EL (cell line): Measurements from ENCODE around the gene KRTAP1-4.
A peak's percentile ranks its signal among the peaks of the same experiment; 100 is the strongest.
"Not testable (repeated sequence)": the region's sequence is repeated elsewhere in the genome, so short reads cannot be mapped to it uniquely, and the experiment has no call there.

Source experiments
- DNase-seq: peaks from one replicate; pipeline ENCODE4 v3.0.0-alpha.2; 2016

Gene KRTAP1-4

GRCh38 chr17:41029633-41030245 is at the start of gene KRTAP1-4:
TSS of gene KRTAP1-4 (minus strand) at chr17:41030195. CDS start at chr17:41030078, 117 bp downstream.
- DNase-seq, result no peak

- no peak for DNase-seq
Measured at GRCh38 chr17:41076788-41077187, 46.8 kb upstream of the KRTAP1-4 start.

GRCh38 chr17:41073676-41074075 is 43.7 kb upstream of the KRTAP1-4 start:
- no peak for DNase-seq

GRCh38 chr17:41071606-41072360 is 41.8 kb upstream of the KRTAP1-4 start:
- no peak for DNase-seq

- no peak for DNase-seq
Measured at GRCh38 chr17:41069031-41069430, 39.0 kb upstream of the KRTAP1-4 start.

- peak; percentile 71 for DNase-seq
Measured at GRCh38 chr17:41067281-41067680, 37.3 kb upstream of the KRTAP1-4 start.

GRCh38 chr17:41065829-41066624 is 36.0 kb upstream of the KRTAP1-4 start, which contains the start of gene KRTAP2-4:
TSS of gene KRTAP2-4 (minus strand) at chr17:41065879. CDS start at chr17:41065845, 34 bp downstream.
- DNase-seq, result peak; percentile 96

- not testable (repeated sequence) for DNase-seq
Measured at GRCh38 chr17:41065016-41065689, 35.2 kb upstream of the KRTAP1-4 start.

GRCh38 chr17:41064301-41064700 is 34.3 kb upstream of the KRTAP1-4 start:
- no peak for DNase-seq

- DNase-seq, result no peak
Measured at GRCh38 chr17:41063449-41063848, 33.5 kb upstream of the KRTAP1-4 start.

GRCh38 chr17:41061964-41062363 is 32.0 kb upstream of the KRTAP1-4 start:
- DNase-seq, result peak; percentile 97

GRCh38 chr17:41060052-41060604 is 30.1 kb upstream of the KRTAP1-4 start, which contains the start of gene KRTAP2-3:
TSS of gene KRTAP2-3 (minus strand) at chr17:41060114. CDS start at chr17:41060050, 64 bp downstream.
- peak; percentile 98 for DNase-seq

GRCh38 chr17:41059276-41060051 is 29.5 kb upstream of the KRTAP1-4 start:
- peak; percentile 96 for DNase-seq

- DNase-seq, result peak; percentile 45
Measured at GRCh38 chr17:41058741-41059140, 28.7 kb upstream of the KRTAP1-4 start.

GRCh38 chr17:41057547-41057946 is 27.6 kb upstream of the KRTAP1-4 start:
- no peak for DNase-seq

- not testable (repeated sequence) for DNase-seq
Measured at GRCh38 chr17:41055130-41055529, 25.1 kb upstream of the KRTAP1-4 start, which contains the start of gene KRTAP2-2. TSS of gene KRTAP2-2 (minus strand) at chr17:41055230. CDS start at chr17:41055211, 19 bp downstream.

GRCh38 chr17:41054556-41054955 is 24.6 kb upstream of the KRTAP1-4 start:
- not testable (repeated sequence) for DNase-seq

- DNase-seq, result no peak
Measured at GRCh38 chr17:41054025-41054424, 24.0 kb upstream of the KRTAP1-4 start.

GRCh38 chr17:41052566-41052965 is 22.6 kb upstream of the KRTAP1-4 start:
- DNase-seq, result peak; percentile 73

- DNase-seq, result peak; percentile 95
Measured at GRCh38 chr17:41049110-41049509, 19.1 kb upstream of the KRTAP1-4 start.

GRCh38 chr17:41048441-41048840 is 18.4 kb upstream of the KRTAP1-4 start:
- DNase-seq, result peak; percentile 95
